Measurements from ENCODE around the gene PDSS2.

GRCh38 chr6:107218142-107218541 is 241.2 kb downstream of the PDSS2 start:
- TF ChIP-seq POLR2AphosphoS5 (IDR thresholded peaks at IDR 0.05; ENCODE audit: low read depth, low read length) (no peak), CTCF (IDR thresholded peaks at IDR 0.05) (no peak), REST (IDR thresholded peaks at IDR 0.05; ENCODE audit: insufficient read depth in 1 of 2, low read depth in 2 of 2, low read length in 1 of 2) (no peak), SIN3A (IDR thresholded peaks at IDR 0.05; ENCODE audit: borderline replicate concordance, insufficient read depth, low read depth, low read length) (no peak), TCF7L2 (IDR thresholded peaks at IDR 0.05; ENCODE audit: low read depth, low read length) (no peak)

Data from Panc1 (cell line).